HG03095 (cell line): ENCODE results near the gene DUSP11.
"Not testable (repeated sequence)": the region's sequence is repeated elsewhere in the genome, so short reads cannot be mapped to it uniquely, and the experiment has no call there.

Experiments
- ATAC-seq: cut with Tn5 transposase; IDR thresholded peaks from one replicate; pipeline ENCODE4 v1.9.1; 2021; ENCODE audit warnings: moderate library complexity; ENCODE audit not compliant: unreplicated experiment

DUSP11 gene

GRCh38 chr2:73776381-73776780 lies 3.5 kb downstream of the DUSP11 start:
- no peak for ATAC-seq

GRCh38 chr2:73772819-73773218 lies 7.1 kb downstream of the DUSP11 start:
- ATAC-seq, result no peak

GRCh38 chr2:73770725-73771124 lies 9.2 kb downstream of the DUSP11 start:
- ATAC-seq, result no peak

GRCh38 chr2:73766994-73767393 lies 12.9 kb downstream of the DUSP11 start:
- no peak for ATAC-seq

GRCh38 chr2:73766349-73766748 lies 13.6 kb downstream of the DUSP11 start:
- no peak for ATAC-seq

GRCh38 chr2:73764945-73765344 lies 15.0 kb downstream of the DUSP11 start:
- ATAC-seq, result no peak

- no peak for ATAC-seq
These were observed 17.3 kb downstream of the DUSP11 start for GRCh38 chr2:73762571-73762970.

GRCh38 chr2:73759904-73760303 lies 20.0 kb downstream of the DUSP11 start:
- no peak for ATAC-seq

GRCh38 chr2:73759285-73759764 lies 20.6 kb downstream of the DUSP11 start:
- ATAC-seq, result no peak

- not testable (repeated sequence) for ATAC-seq
These were observed 25.6 kb downstream of the DUSP11 start for GRCh38 chr2:73754332-73754731.

- ATAC-seq, result no peak
These were observed 30.6 kb downstream of the DUSP11 start for GRCh38 chr2:73749314-73749713.

GRCh38 chr2:73746877-73747208 lies 33.1 kb downstream of the DUSP11 start:
- ATAC-seq, result no peak

- no peak for ATAC-seq
These were observed 33.7 kb downstream of the DUSP11 start for GRCh38 chr2:73746015-73746876.

- ATAC-seq, result no peak
These were observed 39.1 kb downstream of the DUSP11 start for GRCh38 chr2:73740767-73741166.

GRCh38 chr2:73739101-73739500 lies 40.8 kb downstream of the DUSP11 start:
- ATAC-seq, result no peak

GRCh38 chr2:73736855-73737779 lies 42.8 kb downstream of the DUSP11 start, which contains the start of gene TPRKB:
TSS of gene TPRKB (minus strand) at chr2:73737345. CDS start at chr2:73734569, 2,776 bp downstream.
- ATAC-seq, result peak; percentile 95

GRCh38 chr2:73736378-73736777 lies 43.5 kb downstream of the DUSP11 start:
- no peak for ATAC-seq

GRCh38 chr2:73730810-73731209 lies 49.1 kb downstream of the DUSP11 start:
- no peak for ATAC-seq

- no peak for ATAC-seq
These were observed 51.2 kb downstream of the DUSP11 start for GRCh38 chr2:73728711-73729110.

- no peak for ATAC-seq
These were observed 51.9 kb downstream of the DUSP11 start for GRCh38 chr2:73728043-73728442.

- not testable (repeated sequence) for ATAC-seq
These were observed 53.2 kb downstream of the DUSP11 start for GRCh38 chr2:73726657-73727056.
